Loucy (cell line): ENCODE measurements around the gene TSPAN31.
"Not testable (repeated sequence)": the region's sequence is repeated elsewhere in the genome, so short reads cannot be mapped to it uniquely, and the experiment has no call there.

Experiments used
- H2AFZ ChIP-seq: fragments of 200-600 bp; sonication (generic); 2 replicates; pipeline ENCODE4 v1.6.0; 2016; ENCODE audit warnings: antibody characterized with exemption, mild to moderate bottlenecking, low read length, moderate library complexity
- H3F3A ChIP-seq: fragments of 200-600 bp; 2 replicates; pipeline ENCODE4 v1.6.0; 2016; ENCODE audit warnings: antibody characterized with exemption, low read depth, mild to moderate bottlenecking
- H3K27me3 ChIP-seq: fragments of 200-600 bp; sonication (generic); 2 replicates; pipeline ENCODE4 v1.6.1; 2014; ENCODE audit warnings: low read length, mild to moderate bottlenecking; ENCODE audit not compliant: insufficient read depth, poor library complexity, severe bottlenecking
- H3K36me3 ChIP-seq: fragments of 200-600 bp; sonication (generic); 2 replicates; pipeline ENCODE4 v1.6.1; 2016; ENCODE audit warnings: low read length; ENCODE audit not compliant: insufficient read depth
- H3K4me1 ChIP-seq: fragments of 200-600 bp; sonication (generic); 2 replicates; pipeline ENCODE4 v1.5.1; 2014; ENCODE audit warnings: low read length, mild to moderate bottlenecking; ENCODE audit not compliant: insufficient read depth, poor library complexity, severe bottlenecking
- H3K4me2 ChIP-seq: fragments of 200-600 bp; sonication (generic); 2 replicates; pipeline ENCODE4 v1.6.0; 2014; ENCODE audit warnings: antibody characterized with exemption, low read length, low read depth, mild to moderate bottlenecking; ENCODE audit not compliant: poor library complexity, severe bottlenecking
- H3K4me3 ChIP-seq: fragments of 200-600 bp; sonication (generic); 2 replicates; pipeline ENCODE4 v1.5.1; 2014; ENCODE audit warnings: low read length, mild to moderate bottlenecking, mixed read lengths; ENCODE audit not compliant: poor library complexity, severe bottlenecking
- H3K79me2 ChIP-seq: fragments of 200-600 bp; sonication (generic); 2 replicates; pipeline ENCODE4 v1.6.1; 2014; ENCODE audit warnings: low read length; ENCODE audit not compliant: insufficient read depth
- H3K9ac ChIP-seq: fragments of 200-600 bp; sonication (generic); 2 replicates; pipeline ENCODE4 v1.6.0; 2014; ENCODE audit warnings: mild to moderate bottlenecking, low read depth, low read length, moderate library complexity; ENCODE audit not compliant: poor library complexity, severe bottlenecking
- H3K9me2 ChIP-seq: fragments of 200-600 bp; sonication (generic); replicated peaks from 2 replicates; pipeline ENCODE4 v1.6.1; 2016; ENCODE audit warnings: low read depth, low read length, mixed read lengths
- H3K9me3 ChIP-seq: fragments of 200-600 bp; sonication (generic); 2 replicates; pipeline ENCODE4 v1.6.1; 2014; ENCODE audit warnings: mild to moderate bottlenecking, antibody characterized with exemption, low read length, low read depth; ENCODE audit not compliant: insufficient read depth
- H4K20me1 ChIP-seq: fragments of 200-600 bp; sonication (generic); 2 replicates; pipeline ENCODE4 v1.6.0; 2014; ENCODE audit warnings: antibody characterized with exemption, low read length, mild to moderate bottlenecking; ENCODE audit not compliant: insufficient read depth, poor library complexity, severe bottlenecking
- CTCF ChIP-seq: fragments of 200-600 bp; sonication (generic); conservative IDR thresholded peaks from 2 replicates; pipeline ENCODE4 v1.5.1; 2014; ENCODE audit warnings: mild to moderate bottlenecking, antibody characterized with exemption, low read length
- EZH2phosphoT487 ChIP-seq: fragments of 200-600 bp; IDR thresholded peaks from 2 replicates; pipeline ENCODE4 v1.6.1; 2018; ENCODE audit warnings: antibody characterized with exemption, mild to moderate bottlenecking, moderate library complexity, borderline replicate concordance

The TSPAN31 gene

DNA sequence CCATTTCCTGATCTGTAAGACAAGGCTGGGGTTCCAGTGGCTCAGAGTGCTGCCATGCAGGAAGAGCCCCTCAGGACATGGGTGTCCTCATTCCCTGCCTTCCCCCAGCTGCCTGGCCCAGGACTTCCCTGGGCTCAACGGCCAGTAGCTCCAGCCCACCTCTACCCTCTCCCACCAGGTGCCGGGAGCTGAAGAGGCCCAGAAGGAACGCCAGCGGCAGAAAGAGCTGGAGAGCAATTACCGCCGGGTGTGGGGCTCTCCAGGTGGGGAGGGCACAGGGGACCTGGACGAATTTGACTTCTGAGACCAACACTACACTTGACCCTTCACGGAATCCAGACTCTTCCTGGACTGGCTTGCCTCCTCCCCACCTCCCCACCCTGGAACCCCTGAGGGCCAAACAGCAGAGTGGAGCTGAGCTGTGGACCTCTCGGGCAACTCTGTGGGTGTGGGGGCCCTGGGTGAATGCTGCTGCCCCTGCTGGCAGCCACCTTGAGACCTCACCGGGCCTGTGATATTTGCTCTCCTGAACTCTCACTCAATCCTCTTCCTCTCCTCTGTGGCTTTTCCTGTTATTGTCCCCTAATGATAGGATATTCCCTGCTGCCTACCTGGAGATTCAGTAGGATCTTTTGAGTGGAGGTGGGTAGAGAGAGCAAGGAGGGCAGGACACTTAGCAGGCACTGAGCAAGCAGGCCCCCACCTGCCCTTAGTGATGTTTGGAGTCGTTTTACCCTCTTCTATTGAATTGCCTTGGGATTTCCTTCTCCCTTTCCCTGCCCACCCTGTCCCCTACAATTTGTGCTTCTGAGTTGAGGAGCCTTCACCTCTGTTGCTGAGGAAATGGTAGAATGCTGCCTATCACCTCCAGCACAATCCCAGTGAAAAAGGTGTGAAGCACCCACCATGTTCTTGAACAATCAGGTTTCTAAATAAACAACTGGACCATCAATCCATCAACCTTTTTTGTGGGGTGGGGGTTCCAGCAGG lies 23.9 kb upstream of the TSPAN31 start:
- Histone ChIP-seq H3K79me2 (no peaks in the 10 kb centered on the region), H3F3A (no peaks in the 10 kb centered on the region), H3K27me3 (no peaks in the 10 kb centered on the region), H3K4me2 (no peak overlapping the region), H4K20me1 (no peaks in the 10 kb centered on the region), H3K9me2 (no peaks in the 10 kb centered on the region), H2AFZ (no peak overlapping the region), H3K4me3 (no peak overlapping the region), H3K9ac (no peak overlapping the region), H3K9me3 (no peaks in the 10 kb centered on the region), H3K36me3 (peaks cover 40% of the 10 kb centered on the region; the same call in 1 of the 2 replicates), H3K4me1 (no peaks in the 10 kb centered on the region)
- TF ChIP-seq CTCF = no peak

- not testable (repeated sequence) for H3K9me3 ChIP-seq, H2AFZ ChIP-seq, H4K20me1 ChIP-seq, H3K9me2 ChIP-seq, H3K4me2 ChIP-seq, H3K9ac ChIP-seq, H3K4me3 ChIP-seq, H3K79me2 ChIP-seq, H3K4me1 ChIP-seq, H3K27me3 ChIP-seq, H3F3A ChIP-seq
- peaks cover 36% of the 10 kb centered on the region; the same call in 1 of the 2 replicates for H3K36me3 ChIP-seq
Measured at GRCh38 chr12:57721846-57722608, 22.8 kb upstream of the TSPAN31 start.

- H2AFZ ChIP-seq = no peak overlapping the region
- no peaks in the 10 kb centered on the region for H3K9me3 ChIP-seq
- H3K4me2 ChIP-seq = no peak overlapping the region
- no peak overlapping the region for H3K9ac ChIP-seq
- H3K79me2 ChIP-seq = no peaks in the 10 kb centered on the region
- no peaks in the 10 kb centered on the region for H3F3A ChIP-seq
- H4K20me1 ChIP-seq = no peaks in the 10 kb centered on the region
- H3K27me3 ChIP-seq = no peaks in the 10 kb centered on the region
- H3K9me2 ChIP-seq = no peaks in the 10 kb centered on the region
- no peak for TF ChIP-seq EZH2phosphoT487
- no peak for TF ChIP-seq CTCF
- H3K4me3 ChIP-seq = no peak overlapping the region
- H3K4me1 ChIP-seq = no peaks in the 10 kb centered on the region
- peaks cover 41% of the 10 kb centered on the region; the same call in 1 of the 2 replicates for H3K36me3 ChIP-seq
Measured at GRCh38 chr12:57722716-57723629, 21.9 kb upstream of the TSPAN31 start.
